ENCODE results near the gene FBXO34.

Gene FBXO34

GRCh38 chr14:55270832-55271571, at the start of gene FBXO34:
TSS of gene FBXO34 (plus strand) at chr14:55271421. CDS start at chr14:55350391, 78,970 bp downstream.
- DNase-seq, result peak; percentile 97

GRCh38 chr14:55221968-55222367, 49.3 kb upstream of the FBXO34 start:
- no peak for DNase-seq

DNA sequence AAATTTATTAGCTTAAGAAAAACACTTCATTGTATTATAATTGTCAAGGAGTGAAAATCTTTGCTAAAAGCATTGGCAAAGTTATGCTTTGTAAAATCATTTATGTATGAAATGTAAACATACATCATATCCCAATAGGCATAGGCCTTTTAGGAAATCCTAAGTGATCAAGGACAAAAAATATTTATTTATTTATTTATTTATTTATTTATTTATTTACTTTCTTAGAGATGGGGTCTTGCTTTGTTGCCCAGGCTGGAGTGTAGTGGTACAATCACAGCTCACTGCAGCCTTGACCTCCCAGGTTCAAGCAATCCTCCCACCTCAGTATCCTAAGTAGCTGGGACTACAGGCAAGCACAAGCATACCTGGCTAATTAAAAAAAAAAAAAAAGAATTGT, 47.9 kb upstream of the FBXO34 start:
- DNase-seq, result no peak

DNA sequence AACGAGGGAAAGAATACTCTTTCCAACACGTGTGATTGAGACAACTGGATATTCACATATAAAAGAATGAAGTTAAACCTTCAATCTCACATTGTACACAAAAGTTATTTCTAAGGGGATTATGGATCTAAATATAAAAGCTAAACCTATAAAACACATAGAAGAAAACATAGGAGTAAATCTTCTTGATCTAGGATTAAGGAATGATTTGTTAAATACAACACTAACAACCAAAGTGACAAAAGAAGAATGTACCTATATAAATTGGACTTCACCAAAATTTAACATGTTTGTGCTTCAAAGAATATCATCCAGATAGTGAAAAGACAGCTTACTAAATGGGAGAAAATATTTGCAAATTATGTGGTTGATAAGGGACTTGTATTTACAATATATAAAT, 43.0 kb upstream of the FBXO34 start:
- no peak for DNase-seq

GRCh38 chr14:55233591-55233990, 37.6 kb upstream of the FBXO34 start:
- DNase-seq, result no peak

- no peak for DNase-seq
Measured at GRCh38 chr14:55238019-55238680, 33.1 kb upstream of the FBXO34 start.

- DNase-seq, result no peak
Measured at GRCh38 chr14:55239320-55239719, 31.9 kb upstream of the FBXO34 start.

GRCh38 chr14:55240526-55241178, 30.6 kb upstream of the FBXO34 start:
- DNase-seq, result no peak

DNA sequence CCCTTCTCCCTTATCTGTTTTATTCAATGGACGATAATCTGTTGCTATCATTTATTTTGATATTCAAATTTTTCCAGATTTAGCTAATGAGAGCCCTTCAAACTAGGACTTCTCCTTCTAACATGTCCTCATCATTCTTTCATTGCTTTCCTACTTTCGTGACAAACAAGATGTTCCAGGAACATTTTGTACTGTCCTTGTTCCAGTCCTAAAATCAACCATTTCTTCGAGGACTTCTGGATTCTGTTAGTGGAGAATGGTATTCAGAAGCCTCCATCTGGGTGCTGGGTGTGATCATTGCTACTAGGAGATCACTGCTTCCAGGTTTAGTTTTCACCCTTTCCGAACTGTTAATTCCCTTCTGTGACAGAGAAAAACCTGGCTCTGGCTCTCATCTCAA, 29.5 kb upstream of the FBXO34 start:
- no peak for DNase-seq

DNA sequence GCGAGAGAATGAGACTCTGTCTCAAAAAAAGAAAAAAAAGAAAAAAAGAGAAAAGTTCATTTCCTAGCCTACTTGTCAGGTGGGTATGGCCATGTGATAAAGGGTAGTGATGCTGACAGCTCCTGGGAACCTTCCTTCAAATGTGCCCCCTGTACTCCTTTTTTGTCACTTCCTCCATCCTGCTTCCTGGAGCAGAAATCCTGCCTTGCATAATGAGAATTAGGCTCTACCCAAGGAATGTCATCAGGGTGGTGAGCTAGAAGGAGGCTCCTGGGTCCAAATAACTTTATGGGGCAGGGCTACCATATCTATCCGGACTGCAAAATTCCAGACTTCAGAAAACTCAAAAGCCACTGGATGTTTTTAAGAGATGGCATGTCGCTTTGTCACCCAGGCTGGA, 27.8 kb upstream of the FBXO34 start:
- DNase-seq, result no peak

DNA sequence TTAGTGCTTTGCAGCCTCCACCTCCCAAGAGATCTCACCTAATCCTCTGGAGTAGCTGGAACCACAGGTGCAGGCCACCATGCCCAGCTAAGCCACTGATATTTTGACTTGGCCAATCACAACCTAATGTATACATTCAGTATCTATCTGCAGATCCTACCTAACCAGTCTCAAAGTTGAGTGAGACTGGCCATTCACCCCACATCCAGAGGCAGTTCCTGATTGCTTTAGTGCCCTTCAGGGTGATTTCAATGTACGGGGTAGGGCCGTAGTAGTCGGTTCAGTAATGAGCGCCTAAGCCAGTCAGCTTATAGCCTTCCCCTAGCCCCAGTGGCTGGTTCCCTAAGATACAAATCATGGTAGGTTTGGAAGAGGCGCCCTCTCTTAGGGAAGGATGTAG, 27.4 kb upstream of the FBXO34 start:
- DNase-seq, result no peak

DNA sequence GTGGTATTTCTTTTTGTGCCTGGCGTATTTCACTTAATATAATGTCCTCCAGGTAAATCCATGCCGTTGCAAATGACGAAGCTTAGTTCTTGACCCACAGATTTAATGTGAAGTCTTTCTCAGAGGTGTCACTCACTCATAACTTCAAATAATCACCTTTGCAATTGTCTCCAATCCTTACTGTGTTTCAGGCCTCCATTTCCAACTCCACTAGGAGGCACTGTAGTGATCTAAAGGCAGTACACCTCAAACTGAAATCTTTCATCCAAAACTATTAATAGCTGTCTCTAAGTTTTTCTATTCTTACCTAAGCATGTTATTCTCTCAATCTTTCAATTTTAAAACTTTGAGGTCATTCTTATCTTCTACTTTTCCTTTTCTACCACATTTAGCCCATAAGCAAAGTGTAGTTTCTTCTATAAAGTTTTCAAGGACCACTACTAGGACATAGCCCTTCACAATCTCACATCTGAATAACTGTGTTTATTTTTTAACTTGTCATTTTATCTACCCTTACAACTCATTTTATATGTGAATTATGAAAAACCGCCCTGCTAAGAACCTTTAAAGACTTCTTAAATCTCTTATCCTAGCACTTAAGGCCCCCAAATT, 25.5 kb upstream of the FBXO34 start:
- DNase-seq, result no peak

GRCh38 chr14:55248411-55248810, 22.8 kb upstream of the FBXO34 start:
- no peak for DNase-seq

- no peak for DNase-seq
Measured at GRCh38 chr14:55249423-55249822, 21.8 kb upstream of the FBXO34 start.

- no peak for DNase-seq
Measured at GRCh38 chr14:55253276-55253675, 17.9 kb upstream of the FBXO34 start.

- no peak for DNase-seq
Measured at GRCh38 chr14:55254581-55254980, 16.6 kb upstream of the FBXO34 start.

DNA sequence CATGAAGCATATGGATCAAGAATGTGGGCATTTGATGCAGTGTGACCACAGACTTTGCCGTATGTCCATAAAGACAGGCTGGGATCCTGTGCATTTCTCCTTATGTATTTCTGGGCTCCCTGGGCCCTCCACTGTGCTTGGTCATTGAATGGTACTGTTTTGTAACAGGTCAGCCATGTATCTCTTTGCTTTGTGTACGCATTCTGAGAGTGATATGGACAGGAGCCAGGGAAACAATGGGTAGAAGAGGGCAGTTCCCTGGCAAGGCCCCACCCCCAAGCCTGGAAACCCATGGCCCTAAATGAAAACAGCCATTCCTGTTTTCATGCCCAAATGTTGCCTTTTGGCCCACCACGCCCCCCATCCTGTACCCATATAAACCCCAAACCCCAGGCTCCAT, 15.2 kb upstream of the FBXO34 start:
- no peak for DNase-seq

GRCh38 chr14:55256586-55256985, 14.6 kb upstream of the FBXO34 start:
- peak; percentile 19 for DNase-seq

GRCh38 chr14:55265197-55265596, 6.0 kb upstream of the FBXO34 start:
- no peak for DNase-seq

DNA sequence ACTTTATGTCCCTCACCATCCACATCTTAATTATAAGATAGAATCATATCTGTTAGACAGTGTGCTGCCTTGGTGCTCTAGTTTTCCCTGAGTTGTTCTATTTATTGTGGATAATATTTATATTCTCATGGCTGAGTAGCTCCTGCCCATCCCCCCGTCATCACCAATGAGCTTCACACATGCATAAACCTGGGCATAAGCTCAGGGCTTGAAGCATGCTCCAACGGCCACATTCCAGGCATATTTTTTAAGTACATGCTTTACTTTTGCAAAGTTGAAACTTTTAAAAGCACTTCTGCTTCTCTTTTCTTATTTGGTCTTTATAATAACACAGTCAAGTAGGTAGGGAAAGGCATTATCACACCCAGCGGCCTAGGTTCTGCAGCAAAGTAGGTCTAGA, 3.4 kb upstream of the FBXO34 start:
- DNase-seq, result no peak

- peak; percentile 53 for DNase-seq
Measured at GRCh38 chr14:55271572-55272298, 514 bp downstream of the FBXO34 start.

- no peak for DNase-seq
Measured at GRCh38 chr14:55272387-55272786, 1.2 kb downstream of the FBXO34 start.

GRCh38 chr14:55272922-55273321, 1.7 kb downstream of the FBXO34 start:
- DNase-seq, result no peak
